K562 (cell line): Measurements from ENCODE around the gene NASP. TPM values are rescaled to one million over a fixed set of nuclear protein-coding genes. Genes with fewer than 3 reads are reported as not detected.

Experiments used
- polyA plus RNA-seq, 8 experiments: library from polyadenylated mRNA; depleted of rRNA in 4 of 8; stranded (reverse) in 5 of 8; unstranded in 3 of 8; fragments of >200 nt; fragmentation: Nextera tagmentation in 2 of 8; fragmentation: Illumina TruSeq in 1 of 8; extraction: Ambion mirVana in 2 of 8; extraction: Trizol in 1 of 8; gene quantifications; 2 replicates each; pipeline versions ENCODE4 v1.2.1 to v1.2.3, GENCODE V29; 2011 to 2014; ENCODE audit warnings: inconsistent platforms in 1 of 8, missing spikeins in 1 of 8
- small RNA-seq: library from RNA; depleted of rRNA; stranded (forward); fragments of <200 nt; gene quantifications from one replicate; pipeline ENCODE3, GENCODE V24; 2014
- total RNA-seq, 7 experiments: library from RNA; depleted of rRNA in 6 of 7; stranded (reverse); fragments of >200 nt in 6 of 7; fragmentation: Illumina TruSeq in 2 of 7; extraction: Trizol in 2 of 7; gene quantifications; 2 replicates each; pipeline versions ENCODE4 v1.2.1 to v1.2.3, GENCODE V29; 2011 to 2021; ENCODE audit warnings: low replicate concordance in 1 of 7

NASP gene
- total and polyA plus RNA-seq, 9 of the 15 experiments (the other 6 are each of a cell fraction or from before 2014, with no cell fraction given), result 199 to 578 (median 419) TPM

Small RNA genes lying within 50 kb of the gene (small RNA-seq; reads per million reads assigned to genes)
- gene AL355480.1, result not detected
- gene AL355480.2, result not detected
- gene AL355480.3, result not detected
- not detected for gene AL355480.4

Other genes starting within 250 kb of the NASP start
Only the 7 nearest of the 12 such genes appear.
- 3.0 and 3.1 TPM in 2 replicates for gene TESK2, start 92.9 kb upstream of the NASP start, total RNA-seq (2014; rRNA removed)
- gene TESK2, start 92.9 kb upstream of the NASP start, total RNA-seq (2014; rRNA removed; fragmentation: Illumina TruSeq; extraction: Trizol), result 2.7 and 3.2 TPM in 2 replicates
- 4.9 and 5.3 TPM in 2 replicates for gene TESK2, start 92.9 kb upstream of the NASP start, total RNA-seq (2015; rRNA removed; fragmentation: Illumina TruSeq; extraction: Trizol)
- 3.3 and 3.7 TPM in 2 replicates for gene TESK2, start 92.9 kb upstream of the NASP start, total RNA-seq (2021)
- gene TESK2, start 92.9 kb upstream of the NASP start, polyA plus RNA-seq (2011; rRNA removed), result 1.0 and 3.7 TPM in 2 replicates
- gene TESK2, start 92.9 kb upstream of the NASP start, polyA plus RNA-seq (2014; fragmentation: Illumina TruSeq; extraction: Trizol), result 4.3 and 4.7 TPM in 2 replicates
- gene TESK2, start 92.9 kb upstream of the NASP start, polyA plus RNA-seq (2014; fragmentation: Nextera tagmentation; extraction: Ambion mirVana), result 1 to 10 TPM; 1.6 to 1.9 TPM
- 3.7 TPM in 2 replicates for gene TESK2, start 92.9 kb upstream of the NASP start, polyA plus RNA-seq (2014; rRNA removed)
- 3.5 and 4.1 TPM in 2 replicates for gene CCDC163, start 84.0 kb upstream of the NASP start, total RNA-seq (2014; rRNA removed)
- gene CCDC163, start 84.0 kb upstream of the NASP start, total RNA-seq (2014; rRNA removed; fragmentation: Illumina TruSeq; extraction: Trizol), result 5.2 and 5.5 TPM in 2 replicates
- gene CCDC163, start 84.0 kb upstream of the NASP start, total RNA-seq (2015; rRNA removed; fragmentation: Illumina TruSeq; extraction: Trizol), result 3.8 and 4.0 TPM in 2 replicates
- 5.5 and 6.2 TPM in 2 replicates for gene CCDC163, start 84.0 kb upstream of the NASP start, total RNA-seq (2021)
- 7.2 and 12.0 TPM in 2 replicates for gene CCDC163, start 84.0 kb upstream of the NASP start, polyA plus RNA-seq (2011; rRNA removed)
- 6.2 TPM in 2 replicates for gene CCDC163, start 84.0 kb upstream of the NASP start, polyA plus RNA-seq (2014; fragmentation: Illumina TruSeq; extraction: Trizol)
- gene CCDC163, start 84.0 kb upstream of the NASP start, polyA plus RNA-seq (2014; fragmentation: Nextera tagmentation; extraction: Ambion mirVana), result 1 to 10 TPM; 3.7 to 8.2 TPM
- 4.8 and 7.8 TPM in 2 replicates for gene CCDC163, start 84.0 kb upstream of the NASP start, polyA plus RNA-seq (2014; rRNA removed)
- gene MMACHC, start 83.7 kb upstream of the NASP start, total RNA-seq (2014; rRNA removed), result 11.9 and 15.2 TPM in 2 replicates
- 7.8 and 8.1 TPM in 2 replicates for gene MMACHC, start 83.7 kb upstream of the NASP start, total RNA-seq (2014; rRNA removed; fragmentation: Illumina TruSeq; extraction: Trizol)
- gene MMACHC, start 83.7 kb upstream of the NASP start, total RNA-seq (2015; rRNA removed; fragmentation: Illumina TruSeq; extraction: Trizol), result 12.5 and 13.0 TPM in 2 replicates
- gene MMACHC, start 83.7 kb upstream of the NASP start, total RNA-seq (2021), result 18.8 and 19.1 TPM in 2 replicates
- gene MMACHC, start 83.7 kb upstream of the NASP start, polyA plus RNA-seq (2011; rRNA removed), result 8.5 and 8.8 TPM in 2 replicates
- 20.4 and 21.0 TPM in 2 replicates for gene MMACHC, start 83.7 kb upstream of the NASP start, polyA plus RNA-seq (2014; fragmentation: Illumina TruSeq; extraction: Trizol)
- 10 to 100 TPM in 1 of 2 experiments, 1 to 10 TPM in 1; 8.9 to 11.4 TPM for gene MMACHC, start 83.7 kb upstream of the NASP start, polyA plus RNA-seq (2014; fragmentation: Nextera tagmentation; extraction: Ambion mirVana)
- 8.0 and 11.7 TPM in 2 replicates for gene MMACHC, start 83.7 kb upstream of the NASP start, polyA plus RNA-seq (2014; rRNA removed)
- gene PRDX1, start 62.2 kb upstream of the NASP start, total RNA-seq (2014; rRNA removed), result 748 and 796 TPM in 2 replicates
- 1,380 and 1,529 TPM in 2 replicates for gene PRDX1, start 62.2 kb upstream of the NASP start, total RNA-seq (2014; rRNA removed; fragmentation: Illumina TruSeq; extraction: Trizol)
- gene PRDX1, start 62.2 kb upstream of the NASP start, total RNA-seq (2015; rRNA removed; fragmentation: Illumina TruSeq; extraction: Trizol), result 989 and 1,002 TPM in 2 replicates
- 894 and 993 TPM in 2 replicates for gene PRDX1, start 62.2 kb upstream of the NASP start, total RNA-seq (2021)
- 864 and 1,258 TPM in 2 replicates for gene PRDX1, start 62.2 kb upstream of the NASP start, polyA plus RNA-seq (2011; rRNA removed)
- 981 and 1,045 TPM in 2 replicates for gene PRDX1, start 62.2 kb upstream of the NASP start, polyA plus RNA-seq (2014; fragmentation: Illumina TruSeq; extraction: Trizol)
- 1,000 to 10,000 TPM; 2,282 to 2,388 TPM for gene PRDX1, start 62.2 kb upstream of the NASP start, polyA plus RNA-seq (2014; fragmentation: Nextera tagmentation; extraction: Ambion mirVana)
- gene PRDX1, start 62.2 kb upstream of the NASP start, polyA plus RNA-seq (2014; rRNA removed), result 1,029 and 1,274 TPM in 2 replicates
- 98.6 and 121 TPM in 2 replicates for gene AKR1A1, start 33.2 kb upstream of the NASP start, total RNA-seq (2014; rRNA removed)
- gene AKR1A1, start 33.2 kb upstream of the NASP start, total RNA-seq (2014; rRNA removed; fragmentation: Illumina TruSeq; extraction: Trizol), result 99.7 and 132 TPM in 2 replicates
- gene AKR1A1, start 33.2 kb upstream of the NASP start, total RNA-seq (2015; rRNA removed; fragmentation: Illumina TruSeq; extraction: Trizol), result 126 and 127 TPM in 2 replicates
- 142 and 177 TPM in 2 replicates for gene AKR1A1, start 33.2 kb upstream of the NASP start, total RNA-seq (2021)
- 211 and 285 TPM in 2 replicates for gene AKR1A1, start 33.2 kb upstream of the NASP start, polyA plus RNA-seq (2011; rRNA removed)
- gene AKR1A1, start 33.2 kb upstream of the NASP start, polyA plus RNA-seq (2014; fragmentation: Illumina TruSeq; extraction: Trizol), result 139 TPM in 2 replicates
- gene AKR1A1, start 33.2 kb upstream of the NASP start, polyA plus RNA-seq (2014; fragmentation: Nextera tagmentation; extraction: Ambion mirVana), result 100 to 1,000 TPM in 1 of 2 experiments, 10 to 100 TPM in 1; 68.6 to 114 TPM
- gene AKR1A1, start 33.2 kb upstream of the NASP start, polyA plus RNA-seq (2014; rRNA removed), result 150 and 184 TPM in 2 replicates
- gene CCDC17, start 40.0 kb downstream of the NASP start, total RNA-seq (2014; rRNA removed), result 0.82 and 2.1 TPM in 2 replicates
- 0.62 and 0.73 TPM in 2 replicates for gene CCDC17, start 40.0 kb downstream of the NASP start, total RNA-seq (2014; rRNA removed; fragmentation: Illumina TruSeq; extraction: Trizol)
- gene CCDC17, start 40.0 kb downstream of the NASP start, total RNA-seq (2015; rRNA removed; fragmentation: Illumina TruSeq; extraction: Trizol), result 1.1 and 1.3 TPM in 2 replicates
- gene CCDC17, start 40.0 kb downstream of the NASP start, total RNA-seq (2021), result 2.0 and 2.4 TPM in 2 replicates
- 0.85 and 1.4 TPM in 2 replicates for gene CCDC17, start 40.0 kb downstream of the NASP start, polyA plus RNA-seq (2011; rRNA removed)
- 0.51 and 0.54 TPM in 2 replicates for gene CCDC17, start 40.0 kb downstream of the NASP start, polyA plus RNA-seq (2014; fragmentation: Illumina TruSeq; extraction: Trizol)
- under 1 TPM; 0.20 TPM for gene CCDC17, start 40.0 kb downstream of the NASP start, polyA plus RNA-seq (2014; fragmentation: Nextera tagmentation; extraction: Ambion mirVana)
- 1.4 and 1.6 TPM in 2 replicates for gene CCDC17, start 40.0 kb downstream of the NASP start, polyA plus RNA-seq (2014; rRNA removed)
- gene GPBP1L1, start 102.5 kb downstream of the NASP start, total RNA-seq (2014; rRNA removed), result 122 and 133 TPM in 2 replicates
- 216 and 236 TPM in 2 replicates for gene GPBP1L1, start 102.5 kb downstream of the NASP start, total RNA-seq (2014; rRNA removed; fragmentation: Illumina TruSeq; extraction: Trizol)
- 176 and 178 TPM in 2 replicates for gene GPBP1L1, start 102.5 kb downstream of the NASP start, total RNA-seq (2015; rRNA removed; fragmentation: Illumina TruSeq; extraction: Trizol)
- 138 and 149 TPM in 2 replicates for gene GPBP1L1, start 102.5 kb downstream of the NASP start, total RNA-seq (2021)
- gene GPBP1L1, start 102.5 kb downstream of the NASP start, polyA plus RNA-seq (2011; rRNA removed), result 128 and 138 TPM in 2 replicates
- 165 and 174 TPM in 2 replicates for gene GPBP1L1, start 102.5 kb downstream of the NASP start, polyA plus RNA-seq (2014; fragmentation: Illumina TruSeq; extraction: Trizol)
- gene GPBP1L1, start 102.5 kb downstream of the NASP start, polyA plus RNA-seq (2014; fragmentation: Nextera tagmentation; extraction: Ambion mirVana), result 100 to 1,000 TPM in 1 of 2 experiments, 10 to 100 TPM in 1; 86.0 to 128 TPM
- gene GPBP1L1, start 102.5 kb downstream of the NASP start, polyA plus RNA-seq (2014; rRNA removed), result 80.8 and 96.8 TPM in 2 replicates